PC-3 (cell line): ENCODE measurements around the gene APELA. TPM values are rescaled to one million over a fixed set of nuclear protein-coding genes. Genes with fewer than 3 reads are reported as not detected.

Source experiments
- ATAC-seq: fragments of 200-7000 bp; cut with Tn5 transposase; 2 replicates; pipeline ENCODE4 v1.9.1; 2020; ENCODE audit warnings: mild to moderate bottlenecking, moderate library complexity
- BruUV-seq: library from RNA; stranded (reverse); fragments of 400-500 nt; replicated peaks from 2 replicates; lab custom pipeline; 2021; lab: Mats Ljungman, UMichigan
- CTCF ChIA-PET: fragments of 300-600 bp; sonication (Branson Sonifier 250); formaldehyde crosslinking; loops from one replicate; lab custom pipeline; 2022; ENCODE audit warnings: antibody characterized with exemption; lab: Charles Lee
- POLR2A ChIA-PET: fragments of 300-600 bp; sonication (Branson Sonifier 250); formaldehyde crosslinking; loops from one replicate; lab custom pipeline; 2022; ENCODE audit warnings: antibody characterized with exemption; ENCODE audit not compliant: unreplicated experiment; lab: Charles Lee
- DNase-seq: peaks from one replicate; pipeline ENCODE4 v3.0.0-alpha.2; 2015
- H2AFZ ChIP-seq: fragments of 300-600 bp; sonication (generic); 2 replicates; pipeline ENCODE4 v1.6.0; 2016; ENCODE audit warnings: antibody characterized with exemption, low read length
- H3F3A ChIP-seq: fragments of 300-600 bp; sonication (generic); one replicate; pipeline ENCODE4 v1.6.0; 2017; ENCODE audit warnings: antibody characterized with exemption, low read length, control low read depth, mild to moderate bottlenecking; ENCODE audit not compliant: unreplicated experiment
- H3K27ac ChIP-seq: fragments of 300-600 bp; sonication (generic); 2 replicates; pipeline ENCODE4 v1.5.1; 2016; ENCODE audit warnings: mild to moderate bottlenecking, low read length
- H3K27me3 ChIP-seq: fragments of 300-600 bp; sonication (generic); 2 replicates; pipeline ENCODE4 v1.6.1; 2016; ENCODE audit warnings: low read length, mixed read lengths
- H3K36me3 ChIP-seq: fragments of 300-600 bp; sonication (generic); 2 replicates; pipeline ENCODE4 v1.6.1; 2016; ENCODE audit warnings: low read depth, mixed run types, low read length, mixed read lengths
- H3K4me1 ChIP-seq: fragments of 300-600 bp; sonication (generic); 2 replicates; pipeline ENCODE4 v1.5.1; 2016; ENCODE audit warnings: low read length; ENCODE audit not compliant: insufficient read depth
- H3K4me2 ChIP-seq: fragments of 300-600 bp; sonication (generic); 2 replicates; pipeline ENCODE4 v1.6.0; 2016; ENCODE audit warnings: low read length
- H3K4me3 ChIP-seq: fragments of 300-600 bp; sonication (generic); 2 replicates; pipeline ENCODE4 v1.5.1; 2016; ENCODE audit warnings: mild to moderate bottlenecking, low read length, mixed read lengths
- H3K79me2 ChIP-seq: fragments of 300-600 bp; sonication (generic); 2 replicates; pipeline ENCODE4 v1.6.1; 2017; ENCODE audit warnings: low read length, mixed read lengths
- H3K9ac ChIP-seq: fragments of 300-600 bp; sonication (generic); 2 replicates; pipeline ENCODE4 v1.6.0; 2016; ENCODE audit warnings: mild to moderate bottlenecking, low read length
- H3K9me2 ChIP-seq: fragments of 300-600 bp; sonication (generic); replicated peaks from 2 replicates; pipeline ENCODE4 v1.6.1; 2016; ENCODE audit warnings: mixed run types, low read length, mixed read lengths
- H3K9me3 ChIP-seq: fragments of 300-600 bp; sonication (generic); 2 replicates; pipeline ENCODE4 v1.6.1; 2016; ENCODE audit warnings: low read length, mixed read lengths
- H4K20me1 ChIP-seq: fragments of 300-600 bp; sonication (generic); 2 replicates; pipeline ENCODE4 v1.6.1; 2016; ENCODE audit warnings: low read length, mixed read lengths
- CTCF ChIP-seq: fragments of 300-600 bp; sonication (generic); conservative IDR thresholded peaks from 2 replicates; pipeline ENCODE4 v1.5.1; 2017; ENCODE audit warnings: antibody characterized with exemption, low read depth, mild to moderate bottlenecking, low read length
- EZH2 ChIP-seq: fragments of 300-600 bp; sonication (generic); IDR thresholded peaks from one replicate; pipeline ENCODE4 v1.6.1; 2017; ENCODE audit warnings: antibody characterized with exemption, mild to moderate bottlenecking, low read length; ENCODE audit not compliant: unreplicated experiment
- EZH2phosphoT487 ChIP-seq: fragments of 300-600 bp; sonication (generic); IDR thresholded peaks from 2 replicates; pipeline ENCODE4 v1.6.1; 2018; ENCODE audit warnings: mild to moderate bottlenecking, antibody characterized with exemption, low read length, borderline replicate concordance
- intact Hi-C: fragments of 100-400 bp; cut with micrococcal nuclease; formaldehyde crosslinking; loops from 2 replicates; pipeline ENCODE4 v1.9.0; 2023
- total RNA-seq: library from RNA; depleted of rRNA; stranded (reverse); fragments of >200 nt; gene quantifications from 2 replicates; pipeline ENCODE4 v1.2.3, GENCODE V29; 2014

Gene APELA
- total RNA-seq, 1 experiment from 2014 or later, result not detected

GRCh38 chr4:164874789-164875188 lies 2.2 kb upstream of the APELA start:
- Histone ChIP-seq H3K79me2 (no peaks in the 10 kb centered on the region), H3K4me3 (no peak overlapping the region), H3K4me1 (no peaks in the 10 kb centered on the region), H3K9me3 (no peaks in the 10 kb centered on the region), H2AFZ (no peak overlapping the region), H3K9me2 (no peaks in the 10 kb centered on the region), H4K20me1 (no peaks in the 10 kb centered on the region), H3K36me3 (no peaks in the 10 kb centered on the region), H3K4me2 (no peak overlapping the region), H3K27ac (no peak overlapping the region), H3K9ac (no peak overlapping the region), H3K27me3 (no peaks in the 10 kb centered on the region; the same call in 1 of the 2 replicates), H3F3A (no peaks in the 10 kb centered on the region)
- ATAC-seq (no peak), DNase-seq (peak; percentile 28)
- no peak for TF ChIP-seq EZH2
- ChIA-PET CTCF (no interaction called here), POLR2A (no interaction called here)
- intact Hi-C loops, result no loop called here
- no TSS peak for BruUV-seq

DNA sequence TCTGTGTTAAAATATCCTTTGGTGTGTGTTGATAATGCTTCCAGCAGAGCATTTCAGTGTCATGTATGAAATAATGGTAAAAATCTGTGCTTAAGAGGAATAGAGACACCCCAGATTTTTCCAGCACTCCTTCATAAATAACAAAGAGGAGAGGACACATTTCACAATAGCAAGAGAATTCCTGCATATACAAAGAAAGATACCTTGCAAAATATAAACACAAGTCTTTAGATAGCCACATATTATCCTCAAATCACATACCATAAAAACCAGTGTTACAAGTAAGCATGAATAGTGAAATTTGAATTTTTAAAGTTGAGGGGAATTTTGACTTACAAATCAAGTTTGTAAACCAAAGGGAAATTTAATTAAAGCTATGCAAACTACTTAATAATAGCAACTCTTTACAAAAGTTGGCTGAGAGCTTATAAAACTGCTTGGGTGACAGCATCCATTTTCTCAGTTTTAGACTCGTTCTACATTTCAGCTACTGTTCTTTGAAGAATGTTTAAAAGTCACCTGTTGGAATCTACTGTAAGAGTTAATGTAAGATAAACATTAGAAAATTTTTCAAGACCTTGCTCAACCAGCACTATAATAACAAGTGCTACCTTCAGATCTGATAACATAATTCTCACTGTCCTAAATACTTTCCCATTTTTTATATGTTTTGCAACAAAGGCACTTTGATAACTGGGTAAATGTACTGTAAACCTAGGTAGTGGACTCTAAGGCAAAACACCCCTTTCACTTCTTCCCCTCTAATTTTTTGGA lies 3.7 kb downstream of the APELA start:
- ATAC-seq, result no peak
- no peaks in the 10 kb centered on the region for H3K9me3 ChIP-seq
- H3K79me2 ChIP-seq, result no peaks in the 10 kb centered on the region
- H3K9ac ChIP-seq, result no peak overlapping the region
- intact Hi-C loops, result loop anchor here (10.0 kb wide), 1 partner anchor 106 kb away; no protein-coding TSS in a partner anchor
- POLR2A ChIA-PET, result no interaction called here
- CTCF ChIA-PET, result no interaction called here
- H2AFZ ChIP-seq, result no peak overlapping the region
- no peak for DNase-seq
- no peaks in the 10 kb centered on the region for H3K9me2 ChIP-seq
- H4K20me1 ChIP-seq, result no peaks in the 10 kb centered on the region
- H3K4me2 ChIP-seq, result no peak overlapping the region
- H3F3A ChIP-seq, result no peaks in the 10 kb centered on the region
- H3K27ac ChIP-seq, result no peak overlapping the region
- no peak overlapping the region for H3K4me3 ChIP-seq
- no TSS peak for BruUV-seq
- no peaks in the 10 kb centered on the region for H3K36me3 ChIP-seq
- no peak for TF ChIP-seq EZH2phosphoT487
- no peak for TF ChIP-seq CTCF
- no peak for TF ChIP-seq EZH2
- no peaks in the 10 kb centered on the region; the same call in 1 of the 2 replicates for H3K27me3 ChIP-seq
- no peaks in the 10 kb centered on the region for H3K4me1 ChIP-seq

DNA sequence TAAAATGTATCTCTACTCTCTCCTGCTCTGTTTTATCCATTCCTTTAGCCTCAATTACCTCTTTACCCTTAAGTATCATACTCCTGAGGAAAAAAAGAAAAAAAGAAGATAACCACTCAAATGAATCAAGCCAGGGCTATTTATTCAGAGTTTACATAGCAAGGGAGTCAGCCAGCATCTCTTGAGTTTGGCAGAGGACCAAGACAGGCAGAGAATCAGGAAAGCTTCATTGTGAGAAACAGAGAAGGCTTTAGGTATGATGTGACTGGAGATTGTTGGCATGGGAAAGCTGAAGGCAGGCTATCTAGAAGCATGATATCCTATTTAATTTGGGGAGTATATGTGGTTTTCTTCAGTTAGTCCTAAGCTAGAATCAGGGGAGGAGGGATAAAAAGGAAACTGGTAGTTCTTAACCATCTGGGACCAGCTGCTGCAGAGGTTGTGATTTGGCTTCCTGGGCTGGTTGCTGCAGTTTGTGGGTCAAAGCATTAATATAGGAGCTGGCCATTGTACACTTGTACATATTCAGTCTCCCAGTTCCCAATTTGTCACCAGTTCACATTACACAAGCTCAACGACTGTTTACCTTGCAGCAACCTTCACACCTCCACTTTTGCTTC lies 11.2 kb downstream of the APELA start:
- CTCF ChIA-PET, result no interaction called here
- intact Hi-C loops, result loop anchor here (10.0 kb wide), 1 partner anchor 113 kb away; no protein-coding TSS in a partner anchor

More for the DNA sequence above, 11.2 kb downstream of the APELA start:
- H3K79me2 ChIP-seq, result no peaks in the 10 kb centered on the region
- H3K4me1 ChIP-seq, result no peaks in the 10 kb centered on the region
- no peak overlapping the region for H3K4me2 ChIP-seq
- no peaks in the 10 kb centered on the region for H3K9me2 ChIP-seq
- BruUV-seq, result no TSS peak
- peaks cover 31% of the 10 kb centered on the region for H3K27me3 ChIP-seq
- no peaks in the 10 kb centered on the region for H3F3A ChIP-seq
- ATAC-seq (no peak), DNase-seq (peak; percentile 14)
- TF ChIP-seq EZH2phosphoT487, result no peak
- no peak for TF ChIP-seq EZH2
- TF ChIP-seq CTCF, result no peak
- H4K20me1 ChIP-seq, result no peaks in the 10 kb centered on the region
- POLR2A ChIA-PET, result no interaction called here
- no peak overlapping the region for H3K27ac ChIP-seq
- H3K9me3 ChIP-seq, result no peaks in the 10 kb centered on the region
- H3K9ac ChIP-seq, result no peak overlapping the region
- no peaks in the 10 kb centered on the region for H3K36me3 ChIP-seq
- no peak overlapping the region for H3K4me3 ChIP-seq
- no peak overlapping the region for H2AFZ ChIP-seq
